HG03457 (cell line): Measurements from ENCODE around the gene NOXA1.

Experiments used
- ATAC-seq: cut with Tn5 transposase; IDR thresholded peaks from one replicate; pipeline ENCODE4 v1.9.1; 2021; ENCODE audit warnings: moderate number of reproducible peaks; ENCODE audit not compliant: unreplicated experiment

NOXA1 gene

GRCh38 chr9:137480686-137481683 lies 57.8 kb downstream of the NOXA1 start:
- no peak for ATAC-seq

- ATAC-seq = no peak
Observed at GRCh38 chr9:137482094-137482781, 59.0 kb downstream of the NOXA1 start.
